GM18873 (cell line): ENCODE results near the gene LIN52.

ENCODE experiments used
- ATAC-seq: cut with Tn5 transposase; IDR thresholded peaks from one replicate; pipeline ENCODE4 v1.9.1; 2021; ENCODE audit warnings: mild to moderate bottlenecking, moderate library complexity, moderate number of reproducible peaks; ENCODE audit not compliant: unreplicated experiment, low FRiP score

The LIN52 gene

DNA sequence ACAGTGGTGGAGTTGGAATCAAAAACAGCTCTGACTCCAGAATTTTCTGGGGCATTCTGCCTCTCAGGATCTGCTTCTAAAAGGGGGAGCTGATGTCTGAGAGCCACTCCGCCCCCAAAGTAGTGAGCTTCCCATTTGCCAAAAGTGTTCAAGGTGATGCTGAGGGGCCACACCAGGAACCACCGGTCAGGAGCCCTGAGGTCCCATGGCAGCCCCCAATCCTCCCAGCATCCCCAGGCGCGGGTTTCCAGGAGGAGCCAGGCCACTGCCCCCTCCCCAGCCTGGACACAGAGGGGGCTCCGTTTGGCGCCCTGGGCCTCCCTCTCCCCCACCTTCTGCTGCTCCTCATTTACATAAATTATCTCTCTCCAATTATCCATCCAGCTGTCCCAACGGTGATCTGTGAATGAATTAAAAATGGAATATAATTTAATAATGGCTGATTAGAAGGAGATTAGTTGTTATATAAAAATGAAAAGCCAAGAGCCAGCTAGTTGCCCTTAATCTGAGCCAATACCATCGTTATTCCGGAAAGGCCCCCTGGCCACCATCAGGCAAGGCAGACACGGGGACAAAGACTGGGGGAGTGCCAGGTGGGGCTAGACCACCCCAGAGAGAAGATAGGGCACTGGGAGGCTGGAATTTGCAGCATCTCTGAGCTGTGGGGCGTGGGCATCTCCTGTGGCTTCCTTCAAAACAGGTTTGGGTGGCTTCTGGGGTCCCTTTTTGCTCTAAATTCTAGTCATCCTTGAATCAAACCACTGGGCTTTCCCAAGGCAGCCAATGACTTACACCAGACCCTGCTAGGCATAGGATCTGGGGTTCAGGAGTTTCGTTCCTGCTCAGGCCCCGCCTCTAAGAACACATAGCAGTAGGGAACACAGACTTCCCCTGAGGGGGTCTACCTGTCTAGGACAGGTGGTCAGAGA is 134.8 kb downstream of the LIN52 start:
- ATAC-seq: no peak

DNA sequence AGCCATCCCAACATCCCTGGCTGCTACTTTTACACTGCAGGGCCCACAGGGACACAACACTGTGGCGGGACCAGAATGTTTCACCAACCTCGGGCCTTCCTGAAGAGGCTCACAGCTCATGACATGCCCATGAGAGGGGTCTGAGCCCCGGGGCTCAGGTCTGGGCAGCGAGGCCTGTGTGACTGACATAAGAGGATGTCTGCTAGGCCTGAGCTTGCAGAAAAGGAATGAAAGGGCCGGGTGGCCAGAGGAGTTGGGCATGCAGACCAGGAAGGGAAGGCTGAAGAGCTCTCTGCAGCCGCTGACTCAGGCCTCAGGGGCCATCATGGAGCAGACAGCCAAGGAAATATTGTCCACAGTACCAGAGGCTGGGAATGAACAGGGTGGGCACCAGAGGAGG is 136.2 kb downstream of the LIN52 start:
- no peak for ATAC-seq

DNA sequence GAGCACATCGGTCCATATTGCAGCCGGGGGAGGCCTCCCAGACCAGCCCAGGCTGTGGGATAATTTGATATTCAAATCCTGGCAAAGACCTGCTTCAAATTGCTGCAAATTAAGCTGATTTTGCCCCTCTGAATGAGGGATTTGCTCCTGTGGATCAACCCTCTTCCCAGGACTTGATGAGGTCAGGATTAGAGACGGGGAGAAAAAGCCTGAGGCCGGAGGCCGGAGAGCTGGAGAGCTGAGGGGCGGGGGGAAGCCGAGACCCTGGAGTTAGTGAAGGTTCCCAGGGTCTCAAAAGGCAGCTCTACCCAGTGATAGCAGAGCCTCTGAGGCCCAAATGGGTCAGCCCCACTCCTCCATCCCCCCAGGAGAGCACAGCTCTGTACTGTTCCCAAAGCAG is 137.0 kb downstream of the LIN52 start:
- no peak for ATAC-seq

DNA sequence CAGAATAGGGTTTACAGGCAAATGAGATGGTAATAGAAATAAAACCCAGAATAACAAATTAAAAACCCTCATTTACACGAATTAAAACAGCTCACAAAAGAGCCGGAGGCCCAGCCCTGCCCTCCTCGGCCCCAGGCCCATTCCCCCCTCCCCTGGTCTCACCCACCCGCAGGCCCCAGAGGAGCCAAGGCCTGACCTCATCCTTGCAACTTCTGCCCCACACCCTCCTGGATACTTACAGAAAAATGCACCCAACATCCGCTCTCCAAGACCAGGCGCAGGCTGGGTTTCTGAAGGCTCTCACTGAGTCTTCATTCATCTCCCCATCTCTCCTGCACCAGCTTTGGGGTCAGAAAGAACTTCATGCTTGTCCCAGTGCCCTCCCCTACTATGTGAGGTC is 138.3 kb downstream of the LIN52 start:
- ATAC-seq: no peak

DNA sequence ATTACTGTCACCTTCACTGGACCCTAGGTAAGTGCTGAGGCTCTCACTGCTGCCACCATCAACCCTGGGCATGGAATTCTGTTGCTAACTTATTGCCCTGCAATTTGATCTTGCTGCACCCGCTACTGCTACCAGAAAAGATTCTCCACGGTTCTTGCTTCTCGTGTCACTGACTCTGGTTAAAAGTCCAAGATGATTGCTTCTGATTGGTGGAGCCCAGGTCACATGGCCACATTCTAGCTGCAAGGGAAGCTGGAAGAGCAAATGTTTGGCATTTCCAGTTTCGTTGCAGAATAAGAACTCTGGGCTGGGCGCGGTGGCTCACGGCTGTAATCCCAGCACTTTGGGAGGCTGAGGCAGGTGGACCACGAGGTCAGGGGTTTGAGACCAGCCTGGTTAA is 147.0 kb downstream of the LIN52 start:
- ATAC-seq: no peak

DNA sequence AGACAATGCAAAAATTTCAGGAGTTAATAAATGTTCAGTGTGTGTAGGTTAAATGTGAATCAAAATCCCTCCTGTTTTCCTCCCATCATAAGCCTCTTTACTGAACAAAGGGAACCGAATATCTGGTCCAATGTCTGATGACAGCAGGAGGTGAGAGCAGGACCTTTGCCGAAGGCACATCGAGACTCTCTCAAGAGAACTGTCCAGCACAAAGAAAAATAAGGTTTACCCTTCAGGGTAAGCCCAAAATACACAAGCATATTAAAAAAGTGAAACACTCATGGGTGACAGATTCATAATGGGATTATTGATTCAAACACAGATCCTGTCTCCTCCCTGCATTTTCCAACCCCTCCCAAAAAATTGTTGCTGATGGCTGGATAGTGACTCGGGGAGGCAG is 150.3 kb downstream of the LIN52 start:
- no peak for ATAC-seq

DNA sequence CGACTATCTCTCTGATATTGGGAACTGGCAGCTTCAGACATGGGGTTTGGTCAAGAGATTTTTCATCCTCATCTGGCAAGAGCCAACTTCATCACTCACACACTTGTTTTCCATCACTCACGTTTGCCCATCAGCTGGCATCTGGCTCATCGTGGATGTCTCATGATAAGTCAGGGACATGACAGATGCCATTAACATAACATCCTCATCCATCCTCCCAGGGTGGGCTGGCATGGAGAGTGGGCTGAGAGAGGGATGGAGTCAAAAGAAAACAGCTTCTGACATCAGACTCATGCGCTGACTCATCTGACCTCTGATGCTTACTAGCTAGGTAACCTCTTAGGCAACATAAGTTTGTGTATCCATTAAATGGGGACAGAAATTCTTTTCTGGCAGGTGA is 152.7 kb downstream of the LIN52 start:
- no peak for ATAC-seq

DNA sequence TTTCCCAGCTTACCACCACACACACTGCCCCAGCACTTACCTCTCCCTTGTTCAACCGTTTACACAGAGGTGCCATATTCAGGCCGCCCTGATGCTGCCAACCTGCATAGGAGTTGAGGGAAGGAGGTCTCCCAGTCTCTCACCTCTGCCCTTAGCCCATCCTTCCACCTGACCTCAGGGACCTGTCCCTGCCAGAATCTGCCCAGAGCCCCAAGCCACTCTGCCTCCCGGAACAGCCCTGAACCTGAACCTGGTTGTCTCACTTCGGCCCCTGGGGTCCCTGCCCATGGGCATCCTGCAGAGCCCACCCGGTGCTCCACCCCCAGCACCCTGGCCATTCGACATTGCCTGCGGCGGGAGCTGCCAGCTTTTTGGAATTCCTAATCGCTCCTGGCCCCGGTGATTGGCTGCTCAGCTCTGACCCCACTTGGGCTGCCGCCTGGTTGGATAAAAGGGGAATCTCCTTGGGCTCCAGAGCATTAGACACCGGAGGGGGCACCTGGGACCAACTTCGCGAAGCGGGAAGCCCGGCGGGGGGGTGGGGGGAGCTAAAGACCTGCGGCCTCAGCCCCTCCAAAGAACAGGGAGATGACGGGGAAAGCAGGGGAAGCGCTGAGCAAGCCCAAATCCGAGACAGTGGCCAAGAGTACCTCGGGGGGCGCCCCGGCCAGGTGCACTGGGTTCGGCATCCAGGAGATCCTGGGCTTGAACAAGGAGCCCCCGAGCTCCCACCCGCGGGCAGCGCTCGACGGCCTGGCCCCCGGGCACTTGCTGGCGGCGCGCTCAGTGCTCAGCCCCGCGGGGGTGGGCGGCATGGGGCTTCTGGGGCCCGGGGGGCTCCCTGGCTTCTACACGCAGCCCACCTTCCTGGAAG is 154.5 kb downstream of the LIN52 start, which contains the start of gene VSX2:
Gene VSX2 (plus strand): TSS at position 476 of the 874 bp plus-strand sequence. CDS start 113 bp downstream, at position 589.
- ATAC-seq: no peak

DNA sequence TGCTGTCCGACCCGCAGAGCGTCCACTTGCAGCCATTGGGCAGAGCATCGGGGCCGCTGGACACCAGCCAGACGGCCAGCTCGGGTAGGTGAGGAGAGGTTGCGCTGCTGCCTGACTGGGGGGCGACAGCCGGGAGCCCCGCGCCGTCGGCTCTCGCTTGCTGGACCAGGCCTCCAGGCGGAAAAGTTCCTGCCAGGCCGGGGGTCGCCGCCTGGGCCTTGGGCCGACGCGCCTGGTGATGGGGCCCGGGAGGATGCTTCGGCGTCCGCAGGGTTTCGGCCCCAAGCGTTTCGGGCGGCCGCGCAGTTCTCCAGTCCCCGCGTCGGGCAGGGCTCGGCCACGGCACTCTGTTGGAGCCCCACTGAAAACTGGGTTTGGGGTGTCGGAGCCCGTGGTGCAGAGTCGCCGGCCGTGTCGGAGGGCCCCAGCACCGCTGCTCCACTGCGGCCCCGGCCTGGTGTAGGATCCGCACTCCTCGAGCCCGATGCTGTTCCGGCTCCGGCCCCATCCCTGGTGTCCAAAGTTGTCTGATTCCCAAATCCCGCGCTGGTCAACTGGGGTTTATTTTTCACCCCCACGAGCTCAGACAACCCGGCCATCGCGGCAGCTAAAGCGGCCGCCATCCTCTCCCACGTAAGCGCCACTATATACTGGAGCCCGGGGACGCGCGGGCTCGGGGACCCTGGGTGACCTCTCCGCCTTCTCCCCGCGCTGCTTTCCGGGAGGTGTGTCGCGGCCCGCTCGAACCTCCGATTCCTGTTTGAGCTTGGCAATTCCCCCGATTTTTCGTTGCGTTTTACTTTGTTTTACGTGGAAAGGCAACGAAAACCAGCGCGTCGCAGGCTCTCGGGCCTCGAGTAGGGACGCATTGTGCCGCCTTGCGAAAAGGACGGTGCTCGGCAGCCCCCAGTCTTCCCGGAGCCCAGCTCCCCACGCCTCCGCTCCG is 155.4 kb downstream of the LIN52 start:
- no peak for ATAC-seq

DNA sequence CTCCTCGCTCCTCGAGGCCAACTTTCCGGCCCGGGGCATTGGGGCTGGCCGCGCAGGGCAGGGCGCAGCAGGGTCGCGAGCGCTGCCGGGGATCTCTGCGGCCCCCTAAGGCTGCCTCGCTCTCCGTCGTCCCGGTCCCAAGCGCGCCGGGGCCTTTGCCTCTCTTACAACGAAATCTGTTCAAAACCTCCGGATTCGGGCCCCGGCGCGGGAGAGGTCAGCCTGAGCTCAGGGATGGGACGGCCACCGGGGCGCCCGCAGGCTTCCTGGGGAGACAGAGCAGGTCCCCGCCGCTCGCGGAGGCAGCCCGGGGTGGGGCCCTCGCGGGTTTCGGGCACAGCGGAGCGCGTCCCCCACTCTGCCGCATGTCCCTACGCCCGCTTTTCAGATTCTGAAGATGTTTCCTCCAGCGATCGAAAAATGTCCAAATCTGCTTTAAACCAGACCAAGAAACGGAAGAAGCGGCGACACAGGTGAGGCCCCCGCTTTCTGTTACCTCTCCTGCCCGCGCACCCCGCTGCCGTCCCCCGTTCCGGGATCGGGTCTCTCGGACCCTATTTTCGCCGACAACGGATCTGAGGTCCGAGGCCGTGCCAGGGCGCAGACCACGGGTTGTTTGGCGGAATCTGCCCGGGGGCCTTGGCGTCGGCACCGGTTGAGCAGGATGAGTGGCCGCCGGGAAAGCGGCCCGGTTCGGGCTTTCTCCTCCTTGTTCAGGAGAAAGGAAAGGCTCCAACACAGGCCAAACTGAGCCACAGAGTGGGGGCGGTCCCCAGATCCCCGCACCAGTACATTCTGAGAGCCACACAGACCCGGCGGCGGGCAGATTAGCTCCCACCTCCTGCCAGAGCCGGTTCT is 156.3 kb downstream of the LIN52 start:
- no peak for ATAC-seq

DNA sequence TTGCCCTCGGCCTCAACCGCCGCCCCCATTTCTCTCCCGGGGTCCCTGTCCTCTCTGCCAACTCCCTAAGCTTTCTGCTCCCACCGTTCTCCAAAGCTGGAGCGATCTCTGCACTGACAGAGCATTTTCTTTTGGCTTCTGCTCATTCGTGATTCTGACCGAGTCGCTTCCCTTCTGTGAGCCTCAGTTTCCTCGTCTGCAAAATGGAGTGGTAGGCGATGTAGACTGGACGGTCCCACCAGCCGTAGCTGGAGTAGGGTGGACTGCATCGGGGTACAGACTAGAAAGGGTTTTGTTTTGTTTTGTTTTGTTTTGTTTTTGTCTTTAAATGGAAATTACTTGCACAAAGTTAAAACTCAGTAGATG is 156.9 kb downstream of the LIN52 start:
- ATAC-seq: no peak

DNA sequence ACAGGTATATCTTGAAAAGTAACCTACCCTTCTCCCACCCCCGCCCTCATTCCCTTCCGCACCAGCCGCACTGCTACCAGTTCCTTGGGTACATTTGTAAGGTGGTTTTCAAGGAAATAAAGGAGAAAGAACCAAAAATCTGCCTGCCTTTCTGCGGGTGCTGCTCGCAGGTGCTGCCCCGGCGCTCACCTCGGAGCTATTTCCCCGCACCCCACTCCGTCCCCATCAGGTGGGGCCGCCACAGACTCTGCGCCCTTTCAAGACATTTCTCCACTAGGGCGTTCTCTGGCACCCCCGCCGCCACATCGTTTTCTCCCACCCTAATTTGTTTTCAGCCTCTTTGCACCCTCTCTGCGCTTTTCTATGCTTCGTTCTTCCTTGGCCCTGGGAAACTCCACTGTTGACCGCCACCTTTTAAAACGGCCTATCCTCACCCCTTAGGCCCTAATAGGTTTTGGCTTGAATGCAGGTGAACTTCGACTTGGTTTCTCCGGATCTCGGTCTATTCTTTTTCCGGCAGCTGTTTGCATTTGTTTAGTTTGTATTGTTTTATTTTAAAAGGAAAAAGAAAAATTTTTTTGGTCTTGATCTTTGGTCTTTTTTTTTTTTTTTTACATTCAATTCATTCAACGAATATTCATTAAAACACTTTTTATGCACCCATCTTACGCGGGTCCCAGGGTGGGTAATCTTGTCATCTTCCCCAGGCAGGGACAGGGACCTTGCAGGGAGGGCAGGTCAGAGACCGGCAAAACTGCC is 157.4 kb downstream of the LIN52 start:
- no peak for ATAC-seq

DNA sequence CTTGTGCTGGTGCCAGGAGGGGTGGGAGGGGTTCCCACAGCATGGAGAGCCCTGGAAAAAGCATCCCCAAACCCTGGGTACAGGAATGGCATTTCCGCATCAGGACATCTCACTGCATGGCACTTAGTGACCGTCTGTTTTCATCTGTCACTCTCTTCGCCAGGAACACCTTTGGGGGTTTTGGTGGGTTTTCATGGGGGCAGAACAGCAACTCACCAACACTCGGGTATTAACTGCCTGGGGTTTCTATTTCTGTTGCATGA is 158.0 kb downstream of the LIN52 start:
- ATAC-seq: no peak

DNA sequence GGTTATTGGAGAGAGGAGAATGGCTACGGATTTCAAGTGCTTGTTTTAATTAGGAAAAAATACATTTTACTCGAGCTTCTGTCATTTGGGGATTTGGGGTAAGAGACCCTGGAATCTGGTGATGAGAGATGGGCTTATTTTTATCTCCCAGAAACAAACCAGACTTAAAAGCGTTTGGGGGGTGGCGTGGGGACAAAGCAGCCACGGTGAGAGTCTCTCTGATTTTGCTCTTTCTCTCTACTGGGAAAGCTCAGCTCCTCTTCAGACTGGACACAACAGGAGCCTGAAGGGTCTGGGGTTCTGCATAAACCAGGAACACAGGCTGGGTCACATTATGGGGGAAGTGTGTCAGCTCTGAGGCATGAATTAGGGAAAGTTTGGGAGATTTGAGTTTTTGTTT is 158.3 kb downstream of the LIN52 start:
- ATAC-seq: no peak

DNA sequence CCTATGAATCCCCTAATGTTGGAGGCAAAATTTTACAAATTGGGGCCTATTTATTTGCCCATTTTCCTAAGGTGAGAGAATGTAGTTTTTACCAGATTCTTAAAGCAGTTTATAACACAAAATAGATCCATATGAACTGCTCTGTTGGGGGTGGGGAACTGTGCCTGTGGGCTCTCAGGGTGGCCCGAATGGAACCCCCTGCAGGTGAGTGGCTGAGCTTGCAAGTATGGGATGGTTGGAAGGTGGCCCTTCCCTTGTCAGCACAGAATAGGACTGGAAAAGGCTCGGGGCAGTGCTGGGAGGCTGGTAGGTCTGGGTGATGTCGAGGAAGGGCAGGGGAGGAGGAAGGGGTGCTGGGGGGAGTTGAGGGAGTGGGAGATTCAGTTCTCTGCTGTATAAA is 159.4 kb downstream of the LIN52 start:
- no peak for ATAC-seq

DNA sequence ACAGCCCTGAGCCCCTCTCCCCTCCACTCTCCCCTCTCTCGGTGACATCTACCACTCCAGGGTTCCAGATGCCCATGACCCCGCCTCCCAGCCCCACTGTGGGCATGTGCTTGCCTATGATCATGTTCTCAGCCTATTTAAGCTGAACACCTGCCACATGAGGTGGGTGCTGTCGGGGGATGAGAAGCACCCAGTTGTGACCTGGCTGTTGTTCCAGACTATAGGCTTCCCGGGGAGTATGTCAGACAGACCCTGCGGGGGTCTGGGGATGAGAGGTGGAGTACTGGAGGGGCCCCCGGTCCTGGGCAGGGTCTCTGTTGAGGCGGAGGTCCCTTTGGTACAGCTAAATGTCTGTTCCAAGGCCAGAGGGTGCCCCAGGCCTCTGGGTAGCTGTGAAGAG is 160.5 kb downstream of the LIN52 start:
- ATAC-seq: no peak

DNA sequence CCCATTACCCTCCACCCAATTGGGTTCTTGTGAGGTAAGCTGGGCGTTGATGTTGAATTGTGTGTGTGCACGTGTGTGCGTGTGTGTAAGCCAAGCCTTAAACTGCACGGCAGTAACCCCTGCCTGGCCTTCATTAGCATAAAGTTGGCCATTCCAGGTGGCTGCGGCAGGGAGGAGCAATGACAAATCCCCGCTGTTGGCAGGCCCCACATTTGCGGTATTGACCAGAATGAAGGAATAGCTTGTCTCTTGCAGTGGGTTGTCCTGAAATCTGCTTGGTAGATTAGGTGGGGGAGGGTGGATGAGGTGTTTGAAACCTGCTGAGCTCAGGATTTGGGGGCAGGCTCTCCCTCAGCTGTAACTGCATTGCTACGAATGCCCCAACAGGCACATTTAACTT is 161.8 kb downstream of the LIN52 start:
- no peak for ATAC-seq

DNA sequence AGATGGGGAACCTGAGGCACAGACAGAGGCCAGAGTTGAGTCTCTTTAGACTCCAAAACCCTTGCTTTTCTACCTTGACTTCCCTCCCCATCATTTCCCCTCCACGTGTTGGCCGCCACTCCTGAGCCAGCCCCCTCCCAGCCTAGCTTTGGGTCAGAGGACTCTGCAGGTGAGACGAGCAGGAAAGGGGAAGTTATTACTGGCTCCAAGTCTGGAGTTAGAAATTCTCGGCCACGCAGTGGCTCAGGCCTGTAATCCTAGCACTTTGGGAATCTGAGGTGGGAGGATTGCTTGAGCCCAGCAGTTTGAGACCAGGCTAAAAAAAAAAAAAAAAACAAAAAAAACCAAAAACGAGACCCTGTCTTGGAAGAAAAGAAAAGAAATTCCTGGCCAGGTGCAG is 163.3 kb downstream of the LIN52 start:
- no peak for ATAC-seq
